ENCODE measurements around the gene FEZF2.

FEZF2 gene

GRCh38 chr3:62323241-62323640 is 50.1 kb downstream of the FEZF2 start:
- DNase-seq, result no peak

Data from stimulated activated CD4-positive, alpha-beta T cell treated with anti-CD3 and anti-CD28 coated beads, Interleukin-1b, Interleukin-23, amount 100 ng/mL, for 48 hours (primary cell).